ENCODE results near the gene ASB3.
"Not testable (repeated sequence)": the region's sequence is repeated elsewhere in the genome, so short reads cannot be mapped to it uniquely, and the experiment has no call there.

ASB3 gene

DNA sequence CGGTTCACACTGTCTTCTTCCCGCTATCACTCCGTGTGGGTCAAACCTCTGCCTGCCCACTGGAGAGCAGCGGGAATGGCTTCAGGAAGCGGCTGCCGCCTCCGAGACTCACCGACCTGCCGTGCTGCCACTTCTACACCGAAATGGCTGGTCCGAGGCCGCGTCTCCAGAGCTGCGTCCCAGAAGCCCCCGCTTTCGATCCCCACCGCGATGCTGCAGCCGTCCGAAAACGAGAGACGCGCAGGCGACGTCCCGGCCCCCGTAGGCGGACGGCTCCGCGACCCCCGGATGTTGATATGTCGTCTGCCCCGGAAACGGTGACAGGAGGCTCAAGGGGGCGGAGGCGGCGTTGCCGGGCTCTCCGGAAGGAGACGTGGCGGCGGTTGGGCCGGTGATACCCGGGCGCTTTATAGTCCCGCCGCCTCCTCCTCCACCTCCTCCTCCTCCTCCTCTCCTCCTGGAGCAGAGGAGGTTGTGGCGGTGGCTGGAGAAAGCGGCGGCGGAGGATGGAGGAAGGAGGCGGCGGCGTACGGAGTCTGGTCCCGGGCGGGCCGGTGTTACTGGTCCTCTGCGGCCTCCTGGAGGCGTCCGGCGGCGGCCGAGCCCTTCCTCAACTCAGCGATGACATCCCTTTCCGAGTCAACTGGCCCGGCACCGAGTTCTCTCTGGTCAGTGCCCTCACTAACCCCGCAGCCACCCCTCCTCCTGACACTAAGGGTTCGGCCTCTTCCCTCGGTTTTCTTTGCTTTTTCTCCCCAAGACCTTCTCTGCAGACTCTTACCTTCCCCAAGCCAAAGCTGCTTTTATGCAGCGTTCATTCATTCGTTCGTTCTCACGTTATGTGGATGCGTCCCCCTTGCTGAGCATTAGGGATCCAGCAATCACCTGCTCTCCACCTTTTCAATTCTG, at the start of gene ASB3, which contains the start of gene ERLEC1:
ASB3 (minus strand) TSS at position 249 of the 909 bp plus-strand sequence. CDS start 21,381 bp downstream, outside the sequence.
ERLEC1 (plus strand) TSS at position 340 of the 909 bp plus-strand sequence; CDS start at position 507, 167 bp downstream.
- in situ Hi-C loops (cut with MboI; ENCODE audit: low pct_unique_long_range_greater_than_20kb, low sequenced_read_pairs) = no loop called here
- DNase-seq = peak; percentile 92

GRCh38 chr2:53829980-53830290, 43.2 kb upstream of the ASB3 start:
- DNase-seq; in situ Hi-C loops (cut with MboI; ENCODE audit: low pct_unique_long_range_greater_than_20kb, low sequenced_read_pairs): not testable (repeated sequence)

- in situ Hi-C loops (cut with MboI; ENCODE audit: low pct_unique_long_range_greater_than_20kb, low sequenced_read_pairs) = no loop called here
- DNase-seq = no peak
Observed at GRCh38 chr2:53829273-53829979, 42.7 kb upstream of the ASB3 start.

DNA sequence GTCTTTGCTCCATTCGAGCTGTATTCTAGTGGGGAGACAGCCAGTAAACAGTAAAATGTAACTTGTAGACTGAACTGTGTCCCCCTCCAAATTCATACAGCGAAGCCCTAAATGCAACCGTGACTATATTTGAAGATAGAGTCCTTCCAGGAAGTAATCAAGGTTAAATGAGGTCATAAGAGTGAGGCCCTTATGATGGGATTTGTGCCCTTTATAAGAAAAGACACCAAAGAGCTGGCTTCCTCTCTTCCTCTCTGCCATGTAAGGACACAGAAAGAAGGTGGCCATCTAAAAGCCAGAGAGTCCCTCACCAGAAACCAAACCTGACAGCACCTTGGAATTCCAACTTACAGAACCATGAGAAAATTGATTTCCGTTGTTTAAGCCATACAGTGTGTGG, 41.6 kb upstream of the ASB3 start:
- in situ Hi-C loops (cut with MboI; ENCODE audit: low pct_unique_long_range_greater_than_20kb, low sequenced_read_pairs) = no loop called here
- no peak for DNase-seq

GRCh38 chr2:53827398-53828175, 40.8 kb upstream of the ASB3 start:
- in situ Hi-C loops (cut with MboI; ENCODE audit: low pct_unique_long_range_greater_than_20kb, low sequenced_read_pairs) = no loop called here
- DNase-seq = no peak

DNA sequence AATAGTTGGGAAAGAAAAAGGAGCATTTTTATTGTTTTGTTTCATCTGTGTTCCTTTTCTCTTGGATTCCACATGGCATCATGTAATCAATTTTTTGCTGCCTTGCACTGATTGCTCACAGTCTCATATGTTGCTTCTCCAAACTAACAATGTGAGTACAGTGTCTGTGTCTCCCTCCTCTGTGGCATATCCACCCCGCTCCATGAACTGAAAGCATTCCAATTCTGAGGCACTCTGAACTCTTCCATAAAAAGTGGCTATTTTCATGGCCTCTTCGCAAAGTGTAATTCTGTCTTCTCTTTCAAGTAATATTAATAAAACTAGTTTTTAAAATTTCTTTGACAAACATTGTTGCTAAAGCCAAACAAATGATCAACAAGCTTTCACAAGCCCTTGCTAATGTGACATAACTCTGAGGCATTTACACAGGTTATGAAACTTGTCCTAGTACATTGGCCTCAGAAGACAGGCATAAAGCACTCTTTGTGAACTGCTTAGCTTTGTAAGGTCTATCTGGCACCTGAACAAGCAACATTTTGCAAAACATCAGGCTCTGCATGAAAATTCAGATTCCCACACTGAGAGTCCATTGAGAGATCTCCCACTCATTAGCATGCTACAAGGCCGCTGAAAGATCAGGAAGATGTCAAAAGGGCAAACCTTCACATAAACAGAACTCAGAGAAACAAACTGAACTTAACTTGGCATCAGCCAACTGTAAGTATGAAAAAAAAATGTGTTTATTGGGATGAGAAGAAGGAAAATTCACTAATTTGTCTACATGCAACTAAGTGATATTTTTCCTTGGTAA, 40.0 kb upstream of the ASB3 start:
- in situ Hi-C loops (cut with MboI; ENCODE audit: low pct_unique_long_range_greater_than_20kb, low sequenced_read_pairs) = no loop called here
- no peak for DNase-seq

GRCh38 chr2:53826030-53826410, 39.3 kb upstream of the ASB3 start:
- no peak for DNase-seq
- in situ Hi-C loops (cut with MboI; ENCODE audit: low pct_unique_long_range_greater_than_20kb, low sequenced_read_pairs) = no loop called here

- DNase-seq = peak; percentile 58
Observed at GRCh38 chr2:53823639-53824038, 36.9 kb upstream of the ASB3 start.

GRCh38 chr2:53821810-53822209, 35.1 kb upstream of the ASB3 start:
- no peak for DNase-seq
- in situ Hi-C loops (cut with MboI; ENCODE audit: low pct_unique_long_range_greater_than_20kb, low sequenced_read_pairs) = no loop called here

More at GRCh38 chr2:53823639-53824038, 36.9 kb upstream of the ASB3 start:
- in situ Hi-C loops (cut with MboI; ENCODE audit: low pct_unique_long_range_greater_than_20kb, low sequenced_read_pairs) = not testable (repeated sequence)

DNA sequence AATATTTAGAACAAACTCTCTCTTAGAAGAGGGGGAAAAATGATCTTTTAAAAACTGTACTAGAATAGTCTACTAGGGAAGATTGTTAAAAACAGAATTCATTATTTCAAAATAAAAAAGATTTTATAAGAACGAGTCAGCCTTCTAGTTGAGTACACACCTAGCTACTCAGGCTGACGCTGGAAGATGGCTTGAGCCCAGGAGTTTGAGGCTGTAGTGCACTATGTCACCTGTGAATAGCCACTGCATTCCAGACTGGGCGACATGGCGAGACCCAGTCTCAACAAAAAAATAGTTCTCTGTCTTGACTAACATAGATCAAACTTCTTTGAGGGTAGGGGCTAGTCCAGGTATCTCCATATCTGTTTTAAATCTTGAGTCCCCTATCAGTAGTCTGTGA, 34.0 kb upstream of the ASB3 start:
- DNase-seq = no peak
- in situ Hi-C loops (cut with MboI; ENCODE audit: low pct_unique_long_range_greater_than_20kb, low sequenced_read_pairs) = no loop called here

GRCh38 chr2:53820048-53820447, 33.3 kb upstream of the ASB3 start:
- DNase-seq = no peak
- in situ Hi-C loops (cut with MboI; ENCODE audit: low pct_unique_long_range_greater_than_20kb, low sequenced_read_pairs) = no loop called here

- in situ Hi-C loops (cut with MboI; ENCODE audit: low pct_unique_long_range_greater_than_20kb, low sequenced_read_pairs) = no loop called here
- DNase-seq = no peak
Observed at GRCh38 chr2:53819634-53820033, 32.9 kb upstream of the ASB3 start.

DNA sequence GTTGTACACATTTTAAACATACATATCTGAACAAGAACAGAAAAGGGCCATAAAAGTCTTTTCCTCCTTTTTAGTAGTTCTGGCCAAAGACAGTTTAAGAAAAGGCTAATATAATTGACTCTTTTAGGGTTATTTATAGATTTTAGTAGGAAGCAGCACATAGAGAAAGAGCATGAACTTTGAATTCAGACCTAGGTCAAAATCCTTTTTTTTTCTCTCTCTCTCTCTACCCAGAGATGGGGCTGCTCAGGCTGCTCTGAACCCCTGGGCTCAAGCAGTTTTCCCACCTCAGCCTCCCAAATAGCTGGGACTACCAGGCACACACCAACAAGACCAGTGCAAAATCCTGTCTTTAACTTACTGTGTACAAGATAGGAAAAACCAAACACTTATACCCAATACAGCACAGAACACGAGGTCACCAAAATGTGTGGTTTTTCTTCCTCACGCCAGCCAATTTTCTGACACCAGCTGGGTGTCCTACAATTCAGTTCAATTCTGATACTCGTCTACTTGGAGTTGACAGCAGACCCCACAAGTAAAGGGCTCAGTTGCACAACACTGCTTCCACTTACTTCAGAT, 32.2 kb upstream of the ASB3 start:
- in situ Hi-C loops (cut with MboI; ENCODE audit: low pct_unique_long_range_greater_than_20kb, low sequenced_read_pairs) = no loop called here
- DNase-seq = no peak

- no peak for DNase-seq
- in situ Hi-C loops (cut with MboI; ENCODE audit: low pct_unique_long_range_greater_than_20kb, low sequenced_read_pairs) = no loop called here
Observed at GRCh38 chr2:53813151-53813550, 26.4 kb upstream of the ASB3 start.

- in situ Hi-C loops (cut with MboI; ENCODE audit: low pct_unique_long_range_greater_than_20kb, low sequenced_read_pairs) = no loop called here
- no peak for DNase-seq
Observed at GRCh38 chr2:53811601-53812000, 24.8 kb upstream of the ASB3 start.

- peak; percentile 62 for DNase-seq
- in situ Hi-C loops (cut with MboI; ENCODE audit: low pct_unique_long_range_greater_than_20kb, low sequenced_read_pairs) = no loop called here
Observed at GRCh38 chr2:53802617-53803151, 15.9 kb upstream of the ASB3 start.

DNA sequence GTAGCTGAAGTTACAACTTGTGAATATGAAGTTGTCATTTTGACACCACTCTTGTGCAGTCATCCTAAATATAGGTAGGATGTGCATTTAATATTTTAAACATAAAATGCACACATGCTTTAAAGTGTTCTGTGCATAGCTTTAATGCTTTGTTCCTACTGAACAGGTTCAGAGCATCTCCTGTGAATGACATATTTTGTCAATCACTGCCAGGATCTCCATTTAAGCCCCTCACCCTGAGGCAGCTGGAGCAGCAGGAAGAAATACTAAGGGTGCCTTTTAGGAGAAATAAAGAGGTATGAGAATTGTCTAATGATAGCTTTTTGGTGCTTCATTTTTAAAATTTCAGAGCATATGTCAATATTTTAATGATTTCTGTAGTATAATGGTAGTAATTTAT, 14.8 kb upstream of the ASB3 start:
- no peak for DNase-seq
- in situ Hi-C loops (cut with MboI; ENCODE audit: low pct_unique_long_range_greater_than_20kb, low sequenced_read_pairs) = no loop called here

DNA sequence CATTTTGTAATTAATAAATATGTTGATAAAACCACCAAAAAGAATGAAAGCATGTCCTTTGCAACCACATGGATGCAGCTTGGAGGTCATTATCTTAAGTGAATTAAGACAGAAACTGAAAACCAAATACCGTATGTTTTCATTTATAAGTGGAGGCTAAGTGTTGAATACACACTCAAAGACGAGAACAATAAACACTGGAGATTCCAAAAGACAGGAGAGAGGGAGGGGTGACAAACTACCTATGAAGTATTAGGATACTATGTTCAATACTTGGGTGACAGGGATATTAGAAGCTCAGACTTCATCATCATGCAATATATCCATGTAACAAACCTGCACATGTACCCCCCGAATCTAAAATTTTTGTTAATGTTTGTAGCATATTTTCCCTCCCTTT, 7.1 kb upstream of the ASB3 start:
- no peak for DNase-seq
- in situ Hi-C loops (cut with MboI; ENCODE audit: low pct_unique_long_range_greater_than_20kb, low sequenced_read_pairs) = no loop called here
